Heart left ventricle (tissue), 16 donors: Measurements from ENCODE around the gene IFT172. TPM values are rescaled to one million over a fixed set of nuclear protein-coding genes. Genes with fewer than 3 reads are reported as not detected.

Experiments
- ATAC-seq, 4 donors: fragments of 200-7000 bp; cut with Tn5 transposase; one replicate each; pipeline ENCODE4 v1.9.1; 2020 to 2022; ENCODE audit warnings: moderate library complexity in 4 of 4, mild to moderate bottlenecking in 3 of 4, moderate number of reproducible peaks in 1 of 4
- DNase-seq, 5 donors: peaks; one replicate each; pipeline ENCODE4 v3.0.0-alpha.2; 2020
- H3K27ac ChIP-seq, 12 donors: fragments of 200-600 bp; sonication (generic) in 4 of 12; one replicate each; pipeline versions ENCODE4 v1.5.0 to v1.8.0; 2016 to 2022; ENCODE audit warnings: mild to moderate bottlenecking in 2 of 12
- H3K27me3 ChIP-seq, 9 donors: fragments of 200-600 bp; sonication (generic) in 2 of 9; one replicate each; pipeline versions ENCODE4 v1.5.1 to v1.8.0; 2016 to 2022; ENCODE audit warnings: mild to moderate bottlenecking in 3 of 9
- H3K36me3 ChIP-seq, 9 donors: fragments of 200-600 bp; sonication (generic) in 2 of 9; one replicate each; pipeline versions ENCODE4 v1.5.0 to v1.8.0; 2018 to 2022; ENCODE audit warnings: mild to moderate bottlenecking in 2 of 9
- H3K4me1 ChIP-seq, 12 donors: fragments of 200-600 bp; sonication (generic) in 4 of 12; one replicate each; pipeline versions ENCODE4 v1.5.0 to v1.8.0; 2016 to 2022; ENCODE audit warnings: mild to moderate bottlenecking in 3 of 12
- H3K4me3 ChIP-seq, 12 donors: fragments of 200-600 bp; sonication (generic) in 4 of 12; one replicate each; pipeline versions ENCODE4 v1.5.0 to v1.8.0; 2017 to 2022; ENCODE audit warnings: mild to moderate bottlenecking in 9 of 12, moderate library complexity in 4 of 12
- H3K9me3 ChIP-seq, 12 donors: fragments of 200-600 bp; sonication (generic) in 4 of 12; one replicate each; pipeline versions ENCODE4 v1.5.0 to v1.8.0; 2016 to 2022; ENCODE audit warnings: mild to moderate bottlenecking in 1 of 12
- CTCF ChIP-seq, 12 donors: fragments of 200-600 bp; sonication (generic) in 4 of 12; IDR thresholded peaks; one replicate each; pipeline versions ENCODE4 v1.5.0 to v1.8.0; 2018 to 2022; ENCODE audit warnings: antibody characterized with exemption in 12 of 12, mild to moderate bottlenecking in 5 of 12
- POLR2A ChIP-seq, 2 donors: fragments of 450-650 bp; IDR thresholded peaks; one replicate each; pipeline ENCODE4 v1.6.1; 2017; ENCODE audit warnings: antibody characterized with exemption in 2 of 2, mild to moderate bottlenecking in 2 of 2, moderate library complexity in 2 of 2
- WGBS, 4 donors: extraction: QIAGEN DNeasy Blood & Tissue Kit in 2 of 4; methylation state at CpG; one replicate each; pipeline versions ENCODE4 v1.1.5 to v1.1.7; 2013 to 2018; 5-methylcytosine and 5-hydroxymethylcytosine counted together
- intact Hi-C, 10 donors: fragments of 100-400 bp; cut with DNase I; formaldehyde crosslinking; loops; one replicate each; pipeline versions ENCODE4 v1.11.1 to v1.14.2; 2022
- polyA plus RNA-seq, 2 donors: library from polyadenylated mRNA; stranded (reverse); fragments of 200-250 nt; gene quantifications; one replicate each; pipeline ENCODE4 v1.2.3, GENCODE V29; 2013
- total RNA-seq, 9 donors: library from RNA; depleted of rRNA in 2 of 9; stranded (reverse); fragments of >200 nt in 2 of 9; fragmentation: NEBNext Ultra II Directional in 3 of 9; extraction: Animal tissue kit (Norgen Biotek cat#: 25700) in 3 of 9; gene quantifications; one replicate each; pipeline versions ENCODE4 v1.1.0 to v1.2.4, GENCODE V29; 2016 to 2023
- donor health status: ischemic (EF 13 %, LVEDD 7.1; RV severe dilation, severe dysfunction).
- donor health status: healthy with polysubstance abuse.
- donor health status: DM: no; HTN: yes; CAD: no.
- donor health status: DM: no; HTN: no; CAD: no.
- donor health status: ischemic (EF 25% LVEDD 6.9; RV normal size, moderate dysfunction).
- donor health status: ischemic (EF 25% LVEDD 5.7; RV mildly dilated, moderate dysfunction).
- donor health status: healthy.
- donor health status: DM: yes; HTN: yes; CAD: no.
- donor health status: ischemic (EF 35%, LVEDD 5.7; RV mildly dilated, moderate dysfunction).
- donor health status: nonischemic (EF 11% LVEDD 7.7; RV severe dilation, severe dysfunction).
- donor health status: DM: yes; HTN: yes; CAD: no.
- donor health status: PGD.
- donor health status: ischemic (EF 29% LVEDD 5.4; RV normal size, mild dysfunction).
- donor health status: nonischemic (EF 23%, LVEDD 6.1; RV moderate dilation, normal function).

Gene IFT172
- total and polyA plus RNA-seq, 11 donors = 11.9 to 27.2 (median 17.4) TPM

- TF ChIP-seq POLR2A (IDR thresholded peaks at IDR 0.05) (no peak), CTCF (IDR thresholded peaks at IDR 0.05) (no peak)
- WGBS, 4 donors = 81 to 88% (median 83%) methylated on average over 4 of the region's 4 CpGs
- no peak overlapping the region for H3K4me3 ChIP-seq
- peaks cover 0 to 35% (median 16%) of the 10 kb centered on the region in 12 donors for H3K4me1 ChIP-seq
- H3K27ac ChIP-seq = no peak overlapping the region
- peaks cover 0 to 26% (median 5%) of the 10 kb centered on the region in 9 donors for H3K27me3 ChIP-seq
- H3K9me3 ChIP-seq = no peaks in the 10 kb centered on the region
- no peaks in the 10 kb centered on the region for H3K36me3 ChIP-seq
- no peak for DNase-seq
- intact Hi-C loops = loop anchor here in 4 of 10 donors (5.0 to 10.0 kb wide), 3 partner anchors 90 to 132 kb away; partner anchors contain the start of genes ZNF512 (in 3 of the 4), CCDC121 (in 1 of the 4) and GPN1 (in 1 of the 4)
- no peak for ATAC-seq
Observed at GRCh38 chr2:27492557-27492956, 3.0 kb upstream of the IFT172 start.

- Histone ChIP-seq H3K27ac (peak overlapping the region in 9 of 12 donors; percentile 23 to 83 (median 66)), H3K36me3 (peaks cover 0 to 16% (median 8%) of the 10 kb centered on the region in 9 donors), H3K4me3 (peak overlapping the region; percentile 28 to 80 (median 70)), H3K27me3 (peaks cover 0 to 4% (median 0%) of the 10 kb centered on the region in 9 donors), H3K4me1 (peaks cover 0 to 19% (median 14%) of the 10 kb centered on the region in 12 donors), H3K9me3 (no peaks in the 10 kb centered on the region)
- intact Hi-C loops = loop anchor here in 3 of 10 donors (2.0 to 10.0 kb wide), 2 partner anchors 136 to 140 kb away; partner anchors contain the start of genes CCDC121 (in 3 of the 3) and GPN1 (in 3 of the 3)
- WGBS, 4 donors = 3 to 6% (median 5%) methylated on average over 11 of the region's 11 CpGs
- ATAC-seq (peak; percentile 7 to 16 (median 10)), DNase-seq (no peak)
- TF ChIP-seq CTCF (IDR thresholded peaks at IDR 0.05) (peak in 1 of 12 donors; percentile 5), POLR2A (IDR thresholded peaks at IDR 0.05) (no peak)
Observed at GRCh38 chr2:27489118-27489497, 435 bp downstream of the IFT172 start.

GRCh38 chr2:27485496-27485895, 4.0 kb downstream of the IFT172 start:
- no peak for TF ChIP-seq POLR2A (IDR thresholded peaks at IDR 0.05)
- TF ChIP-seq CTCF (IDR thresholded peaks at IDR 0.05) = no peak
- intact Hi-C loops = loop anchor here in 2 of 10 donors (10.0 kb wide), 1 partner anchor 139 kb away; the partner anchor contains the start of genes CCDC121 (in 2 of the 2) and GPN1 (in 2 of the 2)
- no peaks in the 10 kb centered on the region for H3K27me3 ChIP-seq
- DNase-seq (no peak), ATAC-seq (no peak)
- H3K4me1 ChIP-seq = peaks cover 0 to 19% (median 14%) of the 10 kb centered on the region in 12 donors
- H3K9me3 ChIP-seq = no peaks in the 10 kb centered on the region
- H3K36me3 ChIP-seq = peaks cover 0 to 50% (median 39%) of the 10 kb centered on the region in 9 donors
- H3K4me3 ChIP-seq = no peak overlapping the region
- 67 to 78% (median 76%) methylated on average over 3 of the region's 3 CpGs for WGBS, 4 donors
- H3K27ac ChIP-seq = no peak overlapping the region

- Histone ChIP-seq H3K4me3 (no peak overlapping the region), H3K27ac (no peak overlapping the region), H3K36me3 (peaks cover 0 to 81% (median 52%) of the 10 kb centered on the region in 9 donors), H3K4me1 (no peaks in the 10 kb centered on the region), H3K27me3 (no peaks in the 10 kb centered on the region), H3K9me3 (no peaks in the 10 kb centered on the region)
- no peak for ATAC-seq
- no peak for DNase-seq
- WGBS, 4 donors = 82 to 91% (median 89%) methylated on average over 5 of the region's 5 CpGs
- TF ChIP-seq POLR2A (IDR thresholded peaks at IDR 0.05) (no peak), CTCF (IDR thresholded peaks at IDR 0.05) (no peak)
- intact Hi-C loops = loop anchor here in 1 of 10 donors (10.0 kb wide), 1 partner anchor 183 kb away; no protein-coding TSS in a partner anchor
Observed at GRCh38 chr2:27471961-27472360, 17.6 kb downstream of the IFT172 start.
